ENCODE results near the gene TALDO1. TPM values are rescaled to one million over a fixed set of nuclear protein-coding genes. Genes with fewer than 3 reads are reported as not detected.

Gene TALDO1
- total and polyA plus RNA-seq, 2 donors from 2014 or later, result 175 to 312 TPM

- H3K36me3 ChIP-seq (ENCODE audit: control insufficient read depth in 2 of 3, insufficient read depth in 3 of 3, low read length in 3 of 3), result no peaks in the 10 kb centered on the region
- no peak for DNase-seq
- TF ChIP-seq CTCF (IDR thresholded peaks at IDR 0.05; ENCODE audit: borderline replicate concordance, extremely low read depth, insufficient read depth), result no peak
- no peaks in the 10 kb centered on the region for H3K27me3 ChIP-seq (ENCODE audit: control insufficient read depth, insufficient read depth, low read length)
- no peak for FAIRE-seq
- no peaks in the 10 kb centered on the region for H3K9me3 ChIP-seq (ENCODE audit: control insufficient read depth in 2 of 3, insufficient read depth in 1 of 3, low read length in 3 of 3)
- peaks cover 0 to 21% (median 8%) of the 10 kb centered on the region in 3 donors for H3K4me1 ChIP-seq (ENCODE audit: control insufficient read depth in 2 of 3, insufficient read depth in 2 of 3, low read depth in 1 of 3, low read length in 3 of 3)
- no peak overlapping the region for H3K4me3 ChIP-seq (ENCODE audit: low read length in 3 of 3)
- H3K27ac ChIP-seq (ENCODE audit: low read depth in 2 of 2, low read length in 2 of 2), result no peak overlapping the region
- no peak overlapping the region for H3K9ac ChIP-seq (ENCODE audit: low read length in 3 of 3)
- intact Hi-C loops (cut with DNase I), result no loop called here
Measured at GRCh38 chr11:792535-792821, 45.2 kb downstream of the TALDO1 start.

GRCh38 chr11:792873-793272, 45.6 kb downstream of the TALDO1 start:
- Histone ChIP-seq H3K9ac (ENCODE audit: low read length in 3 of 3) (no peak overlapping the region), H3K27me3 (ENCODE audit: control insufficient read depth, insufficient read depth, low read length) (no peaks in the 10 kb centered on the region), H3K27ac (ENCODE audit: low read depth in 2 of 2, low read length in 2 of 2) (no peak overlapping the region), H3K9me3 (ENCODE audit: control insufficient read depth in 2 of 3, insufficient read depth in 1 of 3, low read length in 3 of 3) (no peaks in the 10 kb centered on the region), H3K4me3 (ENCODE audit: low read length in 3 of 3) (no peak overlapping the region), H3K4me1 (ENCODE audit: control insufficient read depth in 2 of 3, insufficient read depth in 2 of 3, low read depth in 1 of 3, low read length in 3 of 3) (peaks cover 0 to 21% (median 8%) of the 10 kb centered on the region in 3 donors), H3K36me3 (ENCODE audit: control insufficient read depth in 2 of 3, insufficient read depth in 3 of 3, low read length in 3 of 3) (no peaks in the 10 kb centered on the region)
- intact Hi-C loops (cut with DNase I), result no loop called here
- no peak for TF ChIP-seq CTCF (IDR thresholded peaks at IDR 0.05; ENCODE audit: borderline replicate concordance, extremely low read depth, insufficient read depth)
- FAIRE-seq, result no peak
- no peak for DNase-seq

DNA sequence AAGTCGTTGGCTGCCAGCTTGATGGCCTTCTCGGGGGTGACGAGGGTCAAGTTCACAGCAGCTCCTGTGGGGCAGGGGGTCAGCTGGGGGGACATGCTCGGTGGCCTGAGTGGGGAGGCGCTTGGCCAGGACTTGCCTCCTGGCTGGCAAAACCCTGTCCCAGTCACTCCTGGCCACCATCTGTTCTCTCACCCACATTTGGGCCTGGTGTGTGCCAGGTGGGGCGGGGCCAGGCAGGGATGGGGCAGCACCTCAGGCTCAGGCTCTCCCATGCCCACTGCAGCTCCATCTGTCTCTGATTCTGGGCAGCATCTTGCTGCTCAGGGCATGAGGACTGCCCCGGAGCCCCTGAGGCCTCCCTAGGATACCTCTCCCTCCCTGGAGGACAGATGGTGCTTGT, 46.3 kb downstream of the TALDO1 start:
- intact Hi-C loops (cut with DNase I), result no loop called here
- no peak for FAIRE-seq
- H3K4me3 ChIP-seq (ENCODE audit: low read length in 3 of 3), result no peak overlapping the region
- H3K9ac ChIP-seq (ENCODE audit: low read length in 3 of 3), result no peak overlapping the region
- no peak overlapping the region for H3K27ac ChIP-seq (ENCODE audit: low read depth in 2 of 2, low read length in 2 of 2)
- no peak for TF ChIP-seq CTCF (IDR thresholded peaks at IDR 0.05; ENCODE audit: borderline replicate concordance, extremely low read depth, insufficient read depth)
- no peaks in the 10 kb centered on the region for H3K27me3 ChIP-seq (ENCODE audit: control insufficient read depth, insufficient read depth, low read length)
- DNase-seq, result no peak
- no peaks in the 10 kb centered on the region for H3K9me3 ChIP-seq (ENCODE audit: control insufficient read depth in 2 of 3, insufficient read depth in 1 of 3, low read length in 3 of 3)
- H3K36me3 ChIP-seq (ENCODE audit: control insufficient read depth in 2 of 3, insufficient read depth in 3 of 3, low read length in 3 of 3), result no peaks in the 10 kb centered on the region
- peaks cover 0 to 24% (median 8%) of the 10 kb centered on the region in 3 donors for H3K4me1 ChIP-seq (ENCODE audit: control insufficient read depth in 2 of 3, insufficient read depth in 2 of 3, low read depth in 1 of 3, low read length in 3 of 3)

DNA sequence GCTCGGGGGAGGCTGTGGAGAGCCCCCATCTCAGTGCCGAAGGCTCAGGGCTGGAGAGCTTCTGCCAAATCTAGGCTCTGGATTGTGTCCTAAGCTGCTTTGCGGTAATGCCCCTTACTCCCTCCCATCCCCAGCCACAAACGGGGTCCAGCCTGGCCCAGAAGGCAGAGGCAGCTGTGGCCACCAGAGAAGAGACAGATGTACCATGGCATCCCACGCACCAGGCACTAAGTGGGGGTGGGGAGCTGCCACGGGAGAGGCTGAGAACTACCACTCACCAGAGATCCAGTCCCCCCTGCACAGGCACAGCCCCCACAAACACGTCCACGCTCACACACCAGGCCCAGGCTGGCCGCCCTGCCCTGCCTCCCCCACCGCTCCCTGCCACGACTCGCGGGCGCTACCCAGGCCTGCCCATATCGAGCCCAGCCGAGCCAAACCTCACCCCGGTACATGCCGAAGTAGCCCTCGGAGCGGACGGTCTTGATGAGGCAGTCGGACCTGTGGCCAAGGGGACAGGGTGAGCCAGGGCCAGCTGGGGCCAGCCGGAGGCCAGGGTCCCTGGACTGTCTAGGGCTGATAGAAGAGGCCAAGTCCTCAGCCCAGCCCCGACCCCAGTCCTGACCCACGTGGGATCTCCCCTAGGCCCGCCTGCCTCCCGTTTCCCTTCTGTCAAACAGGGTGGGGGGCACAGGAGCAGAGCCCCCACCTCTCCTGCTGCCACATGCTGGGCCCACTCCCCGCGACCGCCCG, 46.9 kb downstream of the TALDO1 start:
- TF ChIP-seq CTCF (IDR thresholded peaks at IDR 0.05; ENCODE audit: borderline replicate concordance, extremely low read depth, insufficient read depth), result no peak
- Histone ChIP-seq H3K9me3 (ENCODE audit: control insufficient read depth in 2 of 3, insufficient read depth in 1 of 3, low read length in 3 of 3) (no peaks in the 10 kb centered on the region), H3K27me3 (ENCODE audit: control insufficient read depth, insufficient read depth, low read length) (no peaks in the 10 kb centered on the region), H3K36me3 (ENCODE audit: control insufficient read depth in 2 of 3, insufficient read depth in 3 of 3, low read length in 3 of 3) (no peaks in the 10 kb centered on the region), H3K4me3 (ENCODE audit: low read length in 3 of 3) (no peak overlapping the region), H3K9ac (ENCODE audit: low read length in 3 of 3) (no peak overlapping the region), H3K27ac (ENCODE audit: low read depth in 2 of 2, low read length in 2 of 2) (no peak overlapping the region), H3K4me1 (ENCODE audit: control insufficient read depth in 2 of 3, insufficient read depth in 2 of 3, low read depth in 1 of 3, low read length in 3 of 3) (peaks cover 0 to 24% (median 8%) of the 10 kb centered on the region in 3 donors)
- no peak for DNase-seq
- no peak for FAIRE-seq
- intact Hi-C loops (cut with DNase I), result no loop called here

Data from kidney (tissue), 14 donors.